ES-I3 (cell line): ENCODE measurements around the gene NCS1.
A peak's percentile ranks its signal among the peaks of the same experiment; 100 is the strongest.

Experiments used
- H3K36me3 ChIP-seq: 2 replicates; pipeline ENCODE4 v1.6.1; 2013; ENCODE audit warnings: mild to moderate bottlenecking, low read length, control low read depth, moderate library complexity; ENCODE audit not compliant: insufficient read depth
- H3K4me1 ChIP-seq: 2 replicates; pipeline ENCODE4 v1.6.1; 2013; ENCODE audit warnings: mild to moderate bottlenecking, control low read depth, low read length; ENCODE audit not compliant: insufficient read depth
- H3K9ac ChIP-seq: 2 replicates; pipeline ENCODE4 v1.6.1; 2013; ENCODE audit warnings: low read depth, mild to moderate bottlenecking, low read length, moderate library complexity
- H3K9me3 ChIP-seq: 2 replicates; pipeline ENCODE4 v1.6.1; 2013; ENCODE audit warnings: mild to moderate bottlenecking, low read length, moderate library complexity; ENCODE audit not compliant: control insufficient read depth, insufficient read depth

The NCS1 gene

DNA sequence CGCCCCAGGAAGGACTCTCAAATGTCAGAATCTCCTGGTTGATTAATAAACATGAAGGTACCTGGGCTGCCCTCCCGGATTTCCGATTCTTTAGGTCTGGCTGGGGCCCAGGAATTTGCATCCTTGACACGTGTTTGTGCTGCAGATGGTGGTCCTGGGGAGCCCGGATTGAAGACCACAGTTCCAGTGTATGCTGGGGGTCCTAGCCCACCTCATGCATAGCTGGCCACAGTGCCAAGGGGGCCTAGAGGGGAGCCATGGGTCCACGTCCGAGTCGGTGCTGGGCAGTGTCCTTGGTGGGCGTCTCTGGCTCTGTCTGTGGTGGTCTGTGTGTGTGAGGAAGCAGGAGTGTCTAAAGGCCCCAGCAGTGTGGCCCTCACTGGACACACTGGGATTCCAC is 3.2 kb downstream of the NCS1 start:
- Histone ChIP-seq H3K4me1 (no peaks in the 10 kb centered on the region; the same call in 1 of the 2 replicates), H3K9me3 (no peaks in the 10 kb centered on the region), H3K36me3 (no peaks in the 10 kb centered on the region), H3K9ac (no peak overlapping the region)

GRCh38 chr9:130176760-130177159 is 4.6 kb downstream of the NCS1 start:
- H3K9me3 ChIP-seq = no peaks in the 10 kb centered on the region
- no peaks in the 10 kb centered on the region; the same call in 1 of the 2 replicates for H3K4me1 ChIP-seq
- H3K9ac ChIP-seq = no peak overlapping the region
- H3K36me3 ChIP-seq = no peaks in the 10 kb centered on the region

DNA sequence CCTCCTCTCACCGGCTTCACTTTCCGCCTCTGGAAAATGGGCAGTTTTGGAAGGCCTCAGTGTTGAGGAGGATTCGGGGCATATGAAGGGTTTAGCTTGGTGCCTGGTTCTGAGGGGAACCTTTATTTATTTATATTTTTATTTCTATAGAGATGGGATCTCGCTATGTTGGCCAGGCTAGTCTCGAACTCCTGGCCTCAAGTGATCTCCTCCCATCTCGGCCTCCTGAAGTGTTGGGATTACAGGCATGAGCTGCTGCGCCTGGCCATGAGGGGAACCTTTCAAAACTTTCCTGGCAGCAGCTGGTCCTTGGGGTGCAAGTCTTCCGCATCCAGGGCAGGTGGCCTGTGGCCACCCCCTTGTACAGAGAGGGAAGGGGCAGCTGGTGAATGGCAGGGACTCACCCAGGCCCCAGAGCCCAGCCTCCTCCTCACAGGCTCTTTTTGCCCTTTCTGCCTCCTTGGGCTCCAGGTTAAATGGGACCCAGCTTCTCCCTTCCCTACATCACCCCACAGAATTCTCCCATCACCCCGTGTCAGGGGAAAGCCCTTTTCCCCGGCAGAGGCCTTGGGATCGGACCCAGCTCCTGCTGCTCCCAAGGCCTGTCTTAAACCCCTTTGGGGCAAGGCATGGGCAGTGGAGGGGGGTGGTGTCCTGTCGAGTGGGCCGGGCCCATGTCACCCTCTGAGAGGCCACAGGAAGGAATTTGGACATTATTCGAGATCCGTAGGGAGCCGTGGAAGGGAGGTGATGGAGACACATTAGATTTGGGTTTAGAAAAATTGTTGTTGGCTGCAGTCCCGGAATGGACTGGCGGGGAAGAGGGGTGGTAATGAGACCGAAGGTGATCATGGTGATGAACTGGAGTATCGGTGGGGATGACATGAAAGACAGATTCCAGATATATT is 5.9 kb downstream of the NCS1 start:
- Histone ChIP-seq H3K9me3 (no peaks in the 10 kb centered on the region), H3K4me1 (no peaks in the 10 kb centered on the region; the same call in 1 of the 2 replicates), H3K36me3 (no peaks in the 10 kb centered on the region), H3K9ac (no peak overlapping the region)

DNA sequence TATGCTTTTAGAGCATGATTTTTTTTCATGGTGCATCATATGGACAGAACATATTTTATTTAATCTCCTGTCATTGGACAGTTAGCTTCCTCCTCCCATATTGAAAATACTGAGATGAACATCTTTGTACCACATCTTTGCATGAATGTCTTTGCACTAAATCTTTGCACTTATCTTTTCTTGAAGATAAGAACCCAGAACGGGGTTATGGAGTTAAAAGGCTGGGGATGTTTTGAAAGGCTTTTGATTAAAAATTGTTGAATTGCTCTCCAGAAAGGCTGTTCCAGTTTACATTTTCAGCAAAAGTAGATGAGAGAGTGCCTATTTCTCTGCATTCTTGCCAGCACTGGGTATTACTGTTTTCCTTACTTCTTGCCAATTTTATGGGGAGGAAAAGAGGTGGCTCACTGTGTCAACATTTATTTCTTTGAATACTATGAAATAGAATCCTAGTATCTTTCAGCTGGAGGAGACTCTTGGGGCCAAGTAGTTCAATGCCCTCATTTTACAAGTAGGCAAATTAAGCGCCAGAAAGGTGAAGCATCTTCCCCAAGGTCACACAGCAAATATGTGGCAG is 7.2 kb downstream of the NCS1 start:
- H3K9ac ChIP-seq = no peak overlapping the region

GRCh38 chr9:130180516-130180915 is 8.3 kb downstream of the NCS1 start:
- H3K9ac ChIP-seq = no peak overlapping the region
- no peaks in the 10 kb centered on the region for H3K9me3 ChIP-seq
- H3K4me1 ChIP-seq = peaks cover 6% of the 10 kb centered on the region; the same call in 1 of the 2 replicates
- no peaks in the 10 kb centered on the region for H3K36me3 ChIP-seq

More for the DNA sequence above, 7.2 kb downstream of the NCS1 start:
- Histone ChIP-seq H3K4me1 (no peaks in the 10 kb centered on the region; the same call in 1 of the 2 replicates), H3K36me3 (no peaks in the 10 kb centered on the region), H3K9me3 (no peaks in the 10 kb centered on the region)

GRCh38 chr9:130181678-130182380 is 9.6 kb downstream of the NCS1 start:
- Histone ChIP-seq H3K36me3 (no peaks in the 10 kb centered on the region), H3K4me1 (peaks cover 18% of the 10 kb centered on the region), H3K9me3 (no peaks in the 10 kb centered on the region), H3K9ac (no peak overlapping the region)

DNA sequence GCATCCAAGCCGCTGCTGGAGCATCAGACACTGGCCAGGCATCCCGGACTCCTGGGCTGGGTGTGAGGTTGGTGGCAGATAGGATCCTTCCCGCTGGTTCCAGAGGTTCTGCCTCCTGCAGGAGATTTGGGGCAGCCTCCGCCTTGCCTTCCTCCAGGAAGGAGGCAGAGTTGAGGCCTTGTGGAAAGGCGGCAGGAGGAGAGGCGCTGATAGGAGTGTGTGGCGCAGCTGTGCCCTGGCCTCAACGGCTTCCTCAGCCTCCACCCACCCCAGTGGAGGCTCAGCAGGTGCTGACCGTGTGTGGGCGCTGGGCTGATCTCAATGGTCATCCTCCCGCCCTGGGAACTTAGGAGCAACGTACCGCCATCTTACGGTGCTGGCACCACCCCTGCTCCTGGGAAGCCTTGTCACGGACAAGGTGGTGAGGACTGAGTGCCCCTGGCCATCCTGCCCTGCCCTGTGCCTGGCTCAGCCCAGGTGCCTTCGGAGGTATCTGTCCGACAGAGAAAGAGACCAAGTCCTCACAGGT is 10.2 kb downstream of the NCS1 start:
- H3K4me1 ChIP-seq = peaks cover 20% of the 10 kb centered on the region
- no peaks in the 10 kb centered on the region for H3K36me3 ChIP-seq
- no peaks in the 10 kb centered on the region for H3K9me3 ChIP-seq
- H3K9ac ChIP-seq = no peak overlapping the region

DNA sequence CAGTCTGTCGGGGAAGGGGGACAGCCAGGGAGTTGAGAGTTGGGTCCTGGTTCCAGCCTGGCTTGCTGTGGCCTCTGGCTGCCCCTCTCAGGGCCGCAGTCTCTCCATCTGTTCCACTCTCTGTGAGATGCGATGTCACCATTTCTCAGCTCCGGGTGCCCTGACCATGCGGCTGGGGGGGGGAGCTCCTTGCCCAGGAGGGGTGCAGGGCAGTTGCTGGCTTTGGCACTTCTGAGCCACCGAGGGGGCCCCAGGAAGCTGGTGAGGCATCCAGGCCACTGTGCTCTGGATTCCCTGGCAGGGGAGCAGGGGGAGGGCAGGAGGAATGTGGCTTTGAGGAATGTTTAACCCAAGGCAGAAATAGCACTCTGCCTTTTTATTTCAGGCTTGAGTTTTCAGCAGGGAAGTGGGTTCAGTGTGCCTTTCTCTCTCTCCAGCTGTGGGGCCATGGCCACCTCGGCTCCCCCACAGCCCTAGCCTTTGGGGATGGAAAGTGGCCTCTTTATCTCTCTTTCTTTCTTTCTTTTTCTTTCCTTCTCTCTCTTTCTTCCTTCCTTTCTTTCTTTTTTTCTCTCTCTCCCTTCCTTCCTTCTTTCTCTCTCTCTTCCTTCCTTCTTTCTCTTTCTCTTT is 11.0 kb downstream of the NCS1 start:
- Histone ChIP-seq H3K36me3 (no peaks in the 10 kb centered on the region), H3K9ac (no peak overlapping the region), H3K4me1 (peaks cover 20% of the 10 kb centered on the region)

GRCh38 chr9:130185017-130185416 is 12.8 kb downstream of the NCS1 start:
- Histone ChIP-seq H3K9ac (no peak overlapping the region), H3K9me3 (no peaks in the 10 kb centered on the region), H3K36me3 (no peaks in the 10 kb centered on the region), H3K4me1 (peaks cover 20% of the 10 kb centered on the region)

More for the DNA sequence above, 11.0 kb downstream of the NCS1 start:
- no peaks in the 10 kb centered on the region for H3K9me3 ChIP-seq

- no peaks in the 10 kb centered on the region for H3K36me3 ChIP-seq
- no peak overlapping the region for H3K9ac ChIP-seq
- H3K4me1 ChIP-seq = peaks cover 20% of the 10 kb centered on the region
- H3K9me3 ChIP-seq = no peaks in the 10 kb centered on the region
These were observed 13.4 kb downstream of the NCS1 start for GRCh38 chr9:130185490-130186031.

GRCh38 chr9:130186051-130186450 is 13.8 kb downstream of the NCS1 start:
- no peak overlapping the region for H3K9ac ChIP-seq
- H3K9me3 ChIP-seq = no peaks in the 10 kb centered on the region
- H3K36me3 ChIP-seq = no peaks in the 10 kb centered on the region
- H3K4me1 ChIP-seq = peaks cover 20% of the 10 kb centered on the region

DNA sequence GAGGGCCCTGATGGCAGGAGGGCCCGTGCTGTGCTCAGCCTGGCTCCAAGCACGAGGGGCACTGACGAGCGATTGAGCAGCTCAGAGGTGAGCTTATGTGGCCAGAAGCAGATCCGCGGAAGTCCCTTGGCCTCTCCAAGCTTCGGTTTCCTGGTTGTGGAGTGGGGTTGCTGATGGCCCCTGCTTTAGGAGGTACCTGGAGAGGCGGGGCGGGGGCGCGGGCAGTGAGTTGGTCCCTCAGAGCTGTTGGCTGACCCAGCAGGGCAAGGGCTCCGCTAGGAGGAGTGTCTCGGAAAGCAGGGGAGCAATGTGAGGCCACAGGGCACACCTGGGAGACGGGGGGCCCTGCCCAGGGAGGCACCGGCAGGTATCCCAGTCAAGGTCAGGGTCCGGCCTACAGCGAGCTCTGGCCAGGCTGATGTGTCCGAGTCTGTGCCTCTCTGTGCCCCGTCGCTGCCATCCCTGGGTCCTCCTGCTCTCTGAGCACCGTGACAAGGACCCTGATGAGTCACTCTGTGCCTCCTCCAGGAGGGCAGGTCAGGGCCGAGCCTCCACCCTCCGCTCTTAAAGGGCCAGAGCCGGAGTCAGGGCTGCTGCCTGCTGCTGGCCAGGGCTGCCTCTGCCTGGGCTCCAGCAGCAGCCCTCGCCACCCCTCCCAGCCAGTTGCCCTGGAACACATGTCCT is 14.8 kb downstream of the NCS1 start:
- no peaks in the 10 kb centered on the region for H3K9me3 ChIP-seq
- H3K36me3 ChIP-seq = no peaks in the 10 kb centered on the region
- peaks cover 20% of the 10 kb centered on the region for H3K4me1 ChIP-seq
- H3K9ac ChIP-seq = peak overlapping the region; percentile 41; the same call in 1 of the 2 replicates

- H3K9me3 ChIP-seq = no peaks in the 10 kb centered on the region
- H3K9ac ChIP-seq = no peak overlapping the region
- H3K36me3 ChIP-seq = no peaks in the 10 kb centered on the region
- peaks cover 22% of the 10 kb centered on the region for H3K4me1 ChIP-seq
These were observed 15.3 kb downstream of the NCS1 start for GRCh38 chr9:130187523-130187846.
